Stimulated activated CD4-positive, alpha-beta T cell treated with anti-CD3 and anti-CD28 coated beads, Interleukin-2, amount 100 ng/mL, for 24 hours (primary cell): ENCODE measurements around the gene PYDC2.
"Not testable (repeated sequence)": the region's sequence is repeated elsewhere in the genome, so short reads cannot be mapped to it uniquely, and the experiment has no call there.

Experiments
- DNase-seq, 2 donors: peaks; one replicate each; pipeline ENCODE4 v3.0.0-alpha.2; 2020

The PYDC2 gene

DNA sequence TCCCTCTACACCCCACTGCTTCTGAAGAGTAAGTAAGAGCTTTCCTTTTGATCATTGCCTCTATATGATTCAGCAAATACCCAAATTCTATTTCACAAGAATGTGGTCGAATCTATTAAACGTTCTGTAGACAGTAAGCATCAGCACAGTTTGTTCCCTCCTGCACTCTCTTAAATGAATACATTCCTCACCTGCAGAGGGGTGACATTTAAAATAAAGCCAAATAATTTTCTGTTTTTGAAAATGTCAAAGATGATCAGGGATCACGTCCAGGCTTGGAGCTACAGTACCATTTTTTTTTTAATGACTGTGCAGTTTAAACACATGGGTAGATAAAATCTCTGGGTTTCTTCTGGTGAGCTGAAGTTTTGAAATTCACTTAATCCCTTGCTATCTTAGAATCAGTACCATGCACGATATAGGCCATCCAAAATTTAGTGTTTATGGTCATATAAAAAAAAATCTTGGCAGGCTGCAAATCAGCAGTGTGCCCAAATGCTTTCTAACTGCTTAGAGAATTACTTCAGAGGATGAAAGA is 12.8 kb downstream of the PYDC2 start:
- DNase-seq = no peak

DNA sequence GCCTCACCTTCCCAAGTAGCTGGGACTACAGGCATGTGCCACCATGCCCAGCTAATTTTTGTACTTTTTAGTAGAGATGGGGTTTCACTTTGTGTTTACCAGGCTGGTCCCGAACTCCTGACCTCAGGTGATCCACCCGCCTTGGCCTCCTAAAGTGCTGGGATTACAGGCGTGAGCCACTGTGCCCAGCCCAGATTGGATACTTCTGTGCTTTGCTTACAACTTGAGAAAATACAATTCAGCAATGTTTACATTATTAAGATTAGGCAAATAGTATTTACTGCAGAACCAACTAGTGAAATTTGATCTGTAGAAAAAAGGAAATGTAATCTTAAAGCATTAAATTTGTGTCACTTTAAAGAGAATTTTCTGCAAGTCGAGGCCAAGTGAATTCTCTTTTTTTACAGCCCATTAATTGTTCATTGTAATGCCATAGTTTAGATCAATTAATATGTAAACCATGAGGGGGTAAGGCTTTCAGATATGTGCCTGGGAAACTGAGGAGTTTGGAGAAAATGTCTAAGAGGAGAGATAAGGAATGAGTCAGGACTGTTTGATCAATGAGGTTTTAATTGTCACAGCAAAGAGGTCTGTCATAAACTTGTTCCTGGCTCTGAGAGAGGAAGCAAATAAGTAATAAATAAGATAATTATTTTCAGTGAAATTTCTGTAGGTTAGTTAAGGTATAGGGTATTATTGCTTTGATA is 15.3 kb downstream of the PYDC2 start:
- no peak for DNase-seq

DNA sequence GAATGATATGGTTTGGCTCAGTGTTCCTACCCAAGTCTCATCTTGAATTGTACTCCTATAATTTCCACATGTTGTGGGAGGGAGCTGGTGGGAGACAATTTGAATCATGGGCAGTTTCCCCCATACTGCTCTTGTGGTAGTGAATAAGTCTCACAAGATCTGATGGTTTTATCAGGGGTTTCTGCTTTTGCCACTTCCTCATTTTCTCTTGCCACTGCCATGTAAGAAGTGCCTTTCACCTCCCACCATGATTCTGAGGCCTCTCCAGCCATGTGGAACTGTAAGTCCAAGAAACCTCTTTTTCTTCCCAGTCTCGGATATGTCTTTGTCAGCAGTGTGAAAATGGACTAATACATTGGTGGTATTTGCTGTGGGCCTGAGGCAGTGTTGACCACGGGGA is 23.0 kb downstream of the PYDC2 start:
- DNase-seq = not testable (repeated sequence)

DNA sequence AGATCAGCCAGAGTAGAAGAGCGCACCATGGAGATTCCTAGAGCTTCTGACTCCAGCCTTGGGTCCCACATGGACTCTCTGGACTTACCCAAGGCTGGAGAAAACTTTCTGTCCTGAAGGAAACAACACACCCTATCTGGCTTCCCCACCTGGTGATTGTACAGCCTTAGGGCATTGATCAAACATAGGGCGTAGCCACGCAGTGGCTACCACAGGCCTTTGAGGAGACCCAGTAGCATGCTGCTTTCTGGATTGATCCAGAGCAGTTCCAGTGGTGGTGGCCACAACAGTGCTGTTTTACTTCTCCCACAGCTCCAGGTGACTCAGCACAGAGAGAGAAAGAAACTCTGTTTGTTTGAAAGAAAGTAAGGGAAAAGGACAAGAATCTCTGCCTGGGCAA is 23.5 kb downstream of the PYDC2 start:
- no peak for DNase-seq

DNA sequence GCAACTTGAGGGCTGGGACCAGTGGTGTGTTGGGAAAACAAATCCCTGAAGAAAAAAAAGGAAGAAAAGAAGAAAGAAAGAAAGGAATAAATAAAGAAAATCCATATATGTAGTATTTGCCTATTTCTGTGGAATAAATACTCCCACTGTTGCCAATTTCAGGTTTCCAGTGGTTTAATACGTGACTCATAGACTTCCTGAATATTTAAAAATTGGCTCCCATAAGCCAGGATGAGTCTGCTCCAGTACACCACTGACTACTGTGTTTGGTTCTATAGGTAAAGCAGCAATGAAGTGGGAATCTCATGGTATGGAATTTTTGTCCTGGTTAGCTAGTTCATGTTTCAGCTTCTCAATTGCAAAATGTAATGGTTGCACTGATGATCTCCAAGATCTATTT is 31.6 kb downstream of the PYDC2 start:
- no peak for DNase-seq

DNA sequence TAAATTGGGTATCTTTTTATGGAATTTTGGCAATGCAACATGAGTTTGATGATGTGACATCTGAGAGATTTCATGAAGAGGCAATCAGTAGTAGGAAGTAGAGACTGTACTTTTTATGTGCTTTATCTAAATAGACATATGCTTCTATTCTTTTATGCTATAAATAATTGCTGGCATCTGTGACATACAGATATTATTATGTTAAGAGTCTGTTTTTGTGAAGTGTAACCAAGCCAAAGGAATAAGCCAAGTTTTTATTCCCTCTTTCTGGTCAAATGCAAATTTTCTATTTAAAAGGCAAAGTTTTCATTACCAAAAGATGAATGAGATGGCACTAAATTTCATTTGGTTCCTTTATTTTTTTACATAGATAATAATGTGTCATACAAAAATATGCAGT is 32.4 kb downstream of the PYDC2 start:
- no peak for DNase-seq

DNA sequence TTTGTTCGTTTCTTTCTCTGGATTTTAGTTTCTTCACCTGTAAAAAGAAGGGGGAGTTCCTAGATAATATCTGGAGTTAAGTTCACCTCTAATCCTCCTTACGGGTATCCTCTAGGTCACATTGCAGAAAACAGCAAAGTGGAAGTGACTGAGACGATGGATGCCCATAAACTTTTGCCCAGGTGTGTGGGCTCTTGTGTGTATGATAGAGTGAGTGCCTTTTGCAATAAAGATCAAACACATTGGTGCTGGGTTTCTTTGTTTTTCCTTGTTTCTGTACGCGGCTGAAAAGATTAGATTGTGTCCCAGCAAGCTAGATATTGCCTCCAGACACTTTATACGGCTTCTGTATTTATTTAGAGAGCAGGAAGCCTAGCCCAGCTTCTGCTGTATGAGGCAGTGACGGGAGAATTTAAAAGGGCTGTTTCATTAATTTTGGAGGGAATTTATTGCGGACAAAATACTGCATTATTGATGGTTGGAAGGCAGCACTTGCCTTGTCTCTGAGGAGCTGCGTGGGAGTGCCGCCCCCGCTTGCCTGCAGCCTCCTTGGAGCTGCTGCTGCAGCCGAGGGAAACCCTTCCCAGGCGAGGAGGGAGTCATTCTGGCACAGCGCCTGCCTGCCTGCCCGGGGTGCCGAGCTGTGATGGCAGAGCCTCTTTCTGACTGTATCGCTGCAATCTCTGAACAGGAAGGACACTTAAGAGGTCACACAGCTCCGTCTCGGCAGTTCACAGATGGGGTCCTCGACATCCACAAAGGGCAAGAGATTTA is 38.5 kb downstream of the PYDC2 start:
- no peak for DNase-seq

DNA sequence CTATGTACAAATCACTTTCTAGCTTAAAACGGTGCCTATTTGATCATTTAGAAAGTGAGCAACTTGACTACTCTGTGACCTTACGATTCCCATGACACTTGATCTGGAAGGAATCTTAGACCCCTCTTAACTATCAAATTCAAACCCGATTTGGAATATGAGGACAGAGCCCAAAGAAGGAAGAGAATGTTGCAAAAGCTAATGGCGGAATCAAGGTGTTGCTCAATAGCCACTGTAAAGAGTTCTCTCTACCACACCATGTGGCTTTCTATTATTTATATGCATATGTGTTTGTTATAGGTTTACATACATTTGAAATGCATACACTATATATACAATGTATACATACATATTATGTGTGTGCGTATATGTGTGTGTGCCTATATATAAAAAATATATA is 39.9 kb downstream of the PYDC2 start:
- DNase-seq = no peak

DNA sequence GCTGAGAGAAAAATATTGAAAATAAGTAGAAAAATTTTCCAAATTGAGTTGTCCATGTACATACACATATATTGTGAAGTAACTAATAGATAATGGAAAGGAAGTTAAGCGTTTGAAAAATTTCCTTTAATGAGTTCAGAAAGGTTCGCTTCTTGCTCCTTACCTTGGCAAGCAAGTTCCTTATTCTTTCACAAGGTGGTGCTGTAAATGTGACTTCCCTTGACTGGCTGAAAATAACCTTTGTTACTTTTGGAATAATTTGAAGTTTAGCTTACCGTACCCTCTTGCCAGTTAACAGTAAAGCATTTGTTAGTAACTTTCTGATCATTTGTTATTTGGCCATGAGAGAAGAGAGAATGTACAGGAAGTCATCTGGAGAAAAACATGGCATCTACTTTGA is 41.6 kb downstream of the PYDC2 start:
- DNase-seq = no peak

DNA sequence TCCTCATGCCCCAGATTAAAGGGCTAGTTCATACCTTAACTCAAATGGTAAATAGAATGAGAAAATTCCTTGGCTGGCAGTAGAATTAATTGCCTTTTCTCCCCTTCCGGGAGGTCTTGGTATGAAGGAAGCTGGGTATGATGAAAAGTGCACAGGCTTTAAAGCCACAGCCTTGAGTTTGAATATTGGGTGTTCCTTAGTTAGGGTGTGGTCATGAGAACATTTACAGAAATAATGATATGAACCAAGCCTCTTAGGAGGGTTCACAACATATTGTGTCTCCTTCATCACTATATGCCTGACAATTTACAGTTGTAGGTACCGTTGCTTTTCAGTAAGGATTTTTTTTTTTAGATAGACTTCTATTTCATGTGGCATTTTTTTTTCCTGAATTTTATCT is 48.1 kb downstream of the PYDC2 start:
- DNase-seq = no peak
